Type B pancreatic cell (in vitro differentiated cells): ENCODE results near the gene ZC3H14. TPM values are rescaled to one million over a fixed set of nuclear protein-coding genes. Genes with fewer than 3 reads are reported as not detected.

Source experiments
- DNase-seq: peaks from one replicate; pipeline ENCODE4 v3.0.0; 2021; ENCODE audit warnings: mixed read lengths; ENCODE audit not compliant: unreplicated experiment; ENCODE audit errors: extremely low spot score
- H3K27ac Mint-ChIP-seq: 2 replicates; pipeline ENCODE4 v1.8.0; 2021; ENCODE audit warnings: mild to moderate bottlenecking, mixed read lengths
- H3K27me3 Mint-ChIP-seq: 2 replicates; pipeline ENCODE4 v1.8.0; 2021; ENCODE audit warnings: mixed read lengths
- H3K36me3 Mint-ChIP-seq: 2 replicates; pipeline ENCODE4 v1.8.0; 2021; ENCODE audit warnings: mixed read lengths
- H3K4me1 Mint-ChIP-seq: one replicate; pipeline ENCODE4 v1.8.0; 2021; ENCODE audit warnings: mixed read lengths; ENCODE audit not compliant: unreplicated experiment
- H3K4me3 Mint-ChIP-seq: 2 replicates; pipeline ENCODE4 v1.8.0; 2021; ENCODE audit warnings: mild to moderate bottlenecking, mixed read lengths
- H3K9me3 Mint-ChIP-seq: 2 replicates; pipeline ENCODE4 v1.8.0; 2021; ENCODE audit warnings: mixed read lengths
- total RNA-seq: library from RNA; stranded (reverse); gene quantifications from 2 replicates; pipeline ENCODE4 v1.2.1, GENCODE V29; 2021; ENCODE audit warnings: low replicate concordance
- TF ChIP-seq, protein P1 (sequence below): fragments of 200-600 bp; sonication (generic); conservative IDR thresholded peaks from 2 replicates; pipeline ENCODE4 v1.5.0; 2021; ENCODE audit warnings: antibody characterized with exemption, mild to moderate bottlenecking

ZC3H14 gene
- total RNA-seq, 1 donor from 2014 or later = 90.0 TPM

DNA sequence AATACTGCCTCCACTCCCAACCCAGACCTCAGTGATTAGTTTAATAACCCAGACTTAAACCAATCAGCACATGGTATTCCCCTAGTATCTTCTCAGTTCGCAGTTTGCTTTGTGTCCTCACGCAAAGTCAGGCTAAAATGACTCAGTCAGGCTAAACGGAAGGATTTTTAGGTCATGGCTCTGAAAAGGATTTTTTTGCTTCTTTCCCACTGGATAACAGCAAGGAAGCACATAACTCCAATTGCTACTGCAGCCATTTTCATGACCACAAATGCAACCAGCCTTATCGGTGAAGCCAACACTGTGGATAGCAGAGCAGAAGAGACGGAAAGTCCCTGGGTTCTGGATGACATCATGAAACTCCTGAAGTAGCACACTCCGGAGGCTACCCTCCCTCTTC is 67.7 kb downstream of the ZC3H14 start:
- Mint-ChIP-seq H3K4me1 (no peaks in the 10 kb centered on the region), H3K4me3 (no peak overlapping the region), H3K27me3 (no peaks in the 10 kb centered on the region), H3K36me3 (no peaks in the 10 kb centered on the region), H3K9me3 (no peaks in the 10 kb centered on the region), H3K27ac (no peak overlapping the region)
- TF ChIP-seq, protein P1, sequence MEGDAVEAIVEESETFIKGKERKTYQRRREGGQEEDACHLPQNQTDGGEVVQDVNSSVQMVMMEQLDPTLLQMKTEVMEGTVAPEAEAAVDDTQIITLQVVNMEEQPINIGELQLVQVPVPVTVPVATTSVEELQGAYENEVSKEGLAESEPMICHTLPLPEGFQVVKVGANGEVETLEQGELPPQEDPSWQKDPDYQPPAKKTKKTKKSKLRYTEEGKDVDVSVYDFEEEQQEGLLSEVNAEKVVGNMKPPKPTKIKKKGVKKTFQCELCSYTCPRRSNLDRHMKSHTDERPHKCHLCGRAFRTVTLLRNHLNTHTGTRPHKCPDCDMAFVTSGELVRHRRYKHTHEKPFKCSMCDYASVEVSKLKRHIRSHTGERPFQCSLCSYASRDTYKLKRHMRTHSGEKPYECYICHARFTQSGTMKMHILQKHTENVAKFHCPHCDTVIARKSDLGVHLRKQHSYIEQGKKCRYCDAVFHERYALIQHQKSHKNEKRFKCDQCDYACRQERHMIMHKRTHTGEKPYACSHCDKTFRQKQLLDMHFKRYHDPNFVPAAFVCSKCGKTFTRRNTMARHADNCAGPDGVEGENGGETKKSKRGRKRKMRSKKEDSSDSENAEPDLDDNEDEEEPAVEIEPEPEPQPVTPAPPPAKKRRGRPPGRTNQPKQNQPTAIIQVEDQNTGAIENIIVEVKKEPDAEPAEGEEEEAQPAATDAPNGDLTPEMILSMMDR = no peak
- DNase-seq = no peak

DNA sequence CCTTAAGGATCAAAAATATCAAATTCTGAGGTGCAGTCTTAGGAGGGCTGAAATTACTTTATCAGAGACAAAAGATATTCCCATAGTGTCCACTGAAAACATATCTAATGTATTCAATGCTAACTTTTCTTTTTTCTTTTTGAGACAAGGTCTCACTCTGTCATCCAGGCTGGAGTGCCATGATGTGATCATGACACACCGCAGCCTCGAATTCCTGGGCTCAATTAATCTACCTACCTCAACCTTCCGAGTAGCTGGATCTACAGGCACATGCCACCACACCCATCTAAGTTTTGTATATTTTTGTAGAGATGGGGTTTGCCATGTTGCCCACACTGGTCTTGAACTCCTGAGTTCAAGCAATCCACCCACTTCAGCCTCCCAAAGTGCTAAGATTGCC is 68.3 kb downstream of the ZC3H14 start:
- TF ChIP-seq, protein P1 = no peak
- Mint-ChIP-seq H3K4me3 (no peak overlapping the region), H3K9me3 (no peaks in the 10 kb centered on the region), H3K4me1 (no peaks in the 10 kb centered on the region), H3K27me3 (no peaks in the 10 kb centered on the region), H3K36me3 (no peaks in the 10 kb centered on the region), H3K27ac (no peak overlapping the region)
- no peak for DNase-seq

DNA sequence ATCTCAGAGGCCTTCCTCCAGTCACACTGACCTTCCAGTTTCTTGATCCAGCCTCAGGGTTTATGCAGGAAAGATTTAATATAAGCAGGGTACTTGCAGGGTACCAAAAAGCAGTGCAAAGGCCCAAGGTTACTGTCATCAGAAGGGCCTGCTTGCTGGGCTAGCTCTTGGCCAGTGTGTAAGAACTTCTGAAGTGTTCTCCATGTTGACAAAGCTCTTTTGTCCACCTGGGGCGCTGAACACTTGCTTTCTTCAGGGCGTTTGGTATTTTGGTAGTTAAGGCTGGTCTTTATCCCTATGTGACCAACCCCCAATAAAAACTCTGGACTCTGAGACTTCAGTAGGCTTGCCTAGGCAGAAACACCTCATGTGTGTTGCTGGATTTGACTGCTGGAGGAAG is 69.7 kb downstream of the ZC3H14 start:
- no peak for DNase-seq
- H3K36me3 Mint-ChIP-seq = no peaks in the 10 kb centered on the region
- no peaks in the 10 kb centered on the region for H3K9me3 Mint-ChIP-seq
- H3K4me1 Mint-ChIP-seq = no peaks in the 10 kb centered on the region
- TF ChIP-seq, protein P1 = no peak
- no peak overlapping the region for H3K4me3 Mint-ChIP-seq
- H3K27me3 Mint-ChIP-seq = no peaks in the 10 kb centered on the region
- no peak overlapping the region for H3K27ac Mint-ChIP-seq

DNA sequence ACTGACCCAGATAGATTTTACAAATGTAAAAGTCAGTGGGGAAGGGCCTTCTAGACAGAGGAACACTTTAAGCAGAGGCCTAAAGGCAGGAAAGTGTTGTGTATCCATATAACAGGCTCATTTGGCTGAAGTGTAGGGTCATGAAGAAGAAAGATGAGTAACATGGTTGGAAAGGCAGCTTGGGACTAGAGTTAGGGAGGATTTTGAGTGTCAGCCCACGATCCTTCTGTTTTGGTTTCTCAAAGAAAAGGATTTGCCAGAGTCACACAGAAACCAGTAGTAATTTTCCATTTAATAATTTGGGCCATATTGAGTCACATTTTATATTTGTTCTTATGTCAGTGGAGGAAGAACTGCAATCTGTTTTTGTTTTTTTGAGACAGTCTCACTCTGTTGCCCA is 76.4 kb downstream of the ZC3H14 start:
- Mint-ChIP-seq H3K36me3 (no peaks in the 10 kb centered on the region), H3K27ac (no peak overlapping the region), H3K4me1 (no peaks in the 10 kb centered on the region), H3K27me3 (no peaks in the 10 kb centered on the region), H3K4me3 (no peak overlapping the region), H3K9me3 (no peaks in the 10 kb centered on the region)
- no peak for DNase-seq
- TF ChIP-seq, protein P1 = no peak

DNA sequence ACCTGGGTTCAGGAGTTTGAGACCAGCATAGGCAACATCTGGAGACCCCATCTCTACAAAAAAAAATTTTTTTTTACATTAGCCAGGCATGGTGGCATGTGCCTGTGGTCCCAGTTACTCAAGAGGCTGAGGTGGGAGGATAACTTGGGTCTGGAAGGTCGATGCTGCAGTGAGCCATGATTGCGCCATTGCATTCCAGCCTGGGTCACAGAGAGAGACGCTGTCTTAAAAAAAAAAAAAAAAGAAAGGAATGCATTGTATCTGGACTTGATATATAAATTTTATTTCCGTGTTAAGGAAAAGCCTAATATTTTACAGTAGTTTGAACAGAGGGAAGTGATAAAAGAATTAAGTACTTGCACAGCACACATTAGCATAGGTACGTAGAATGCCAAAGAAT is 97.2 kb downstream of the ZC3H14 start:
- no peaks in the 10 kb centered on the region for H3K27me3 Mint-ChIP-seq
- H3K9me3 Mint-ChIP-seq = peaks cover 8% of the 10 kb centered on the region
- TF ChIP-seq, protein P1 = no peak
- H3K27ac Mint-ChIP-seq = no peak overlapping the region
- no peaks in the 10 kb centered on the region for H3K4me1 Mint-ChIP-seq
- no peak overlapping the region for H3K4me3 Mint-ChIP-seq
- DNase-seq = no peak
- H3K36me3 Mint-ChIP-seq = no peaks in the 10 kb centered on the region
